Measurements from ENCODE around the gene TLR4. TPM values are rescaled to one million over a fixed set of nuclear protein-coding genes. Genes with fewer than 3 reads are reported as not detected.

Gene TLR4
- total RNA-seq, 1 experiment from 2014 or later: 0.07 TPM

- Histone ChIP-seq H3K4me1 (ENCODE audit: insufficient read depth, low read length) (0 out of 2 replicates have a peak, but pooled peaks cover 1% of the 10 kb centered on the region), H3K18ac (ENCODE audit: insufficient read length, low read depth, low read length) (no peak overlapping the region), H3K4ac (ENCODE audit: low read depth, low read length) (no peak overlapping the region), H2BK5ac (ENCODE audit: insufficient read length, low read length) (no peak overlapping the region), H4K91ac (ENCODE audit: insufficient read length, low read depth, low read length) (no peak overlapping the region), H3K9me3 (ENCODE audit: control insufficient read depth, low read depth, low read length) (no peaks in the 10 kb centered on the region), H2BK20ac (ENCODE audit: low read depth, low read length, poor library complexity, severe bottlenecking) (no peak overlapping the region), H2BK15ac (ENCODE audit: low read depth, low read length) (no peak overlapping the region), H3K4me2 (ENCODE audit: insufficient read depth, insufficient read length, low read length) (no peak overlapping the region), H4K5ac (ENCODE audit: insufficient read length, low read depth, low read length) (no peak overlapping the region), H3K27ac (ENCODE audit: insufficient read length, low read depth, low read length) (no peak overlapping the region), H2BK12ac (ENCODE audit: insufficient read length, low read depth, low read length) (no peak overlapping the region), H3K79me1 (ENCODE audit: insufficient read depth, low read depth, low read length, poor library complexity, severe bottlenecking) (no peaks in the 10 kb centered on the region), H3K27me3 (ENCODE audit: insufficient read depth, low read length) (no peaks in the 10 kb centered on the region), H2AFZ (ENCODE audit: low read length) (no peak overlapping the region), H2AK5ac (ENCODE audit: insufficient read length, low read length) (no peak overlapping the region), H3K56ac (ENCODE audit: insufficient read length, low read depth, low read length) (no peak overlapping the region), H4K20me1 (ENCODE audit: control insufficient read depth, insufficient read depth, insufficient read length) (no peaks in the 10 kb centered on the region), H3K79me2 (ENCODE audit: insufficient read depth, low read length) (no peaks in the 10 kb centered on the region), H3K9ac (ENCODE audit: extremely low read depth, insufficient read length, low read length) (no peak overlapping the region), H3K14ac (ENCODE audit: insufficient read depth, low read length) (no peak overlapping the region), H2BK120ac (ENCODE audit: low read depth, low read length, poor library complexity, severe bottlenecking) (no peak overlapping the region), H3K23me2 (ENCODE audit: insufficient read length, low read depth, low read length, poor library complexity, severe bottlenecking) (no peaks in the 10 kb centered on the region), H3K23ac (ENCODE audit: insufficient read length, low read depth, low read length) (no peak overlapping the region), H3T11ph (ENCODE audit: low read length) (no peak overlapping the region), H4K8ac (replicated peaks; ENCODE audit: insufficient read length, low read depth, low read length) (no peak overlapping the region)
- TF ChIP-seq CTCF (conservative IDR thresholded peaks at IDR 0.05): no peak
- Mint-ChIP-seq H3K4me1 (peaks cover 0 to 2% of the 10 kb centered on the region in 2 experiments; a peak in 1 of 4 replicates), H3K36me3 (ENCODE audit: insufficient read depth in 1 of 3, low read depth in 3 of 3) (no peaks in the 10 kb centered on the region), H3K4me3 (no peak overlapping the region), H3K27ac (no peak overlapping the region), H3K27me3 (ENCODE audit: low read depth) (no peaks in the 10 kb centered on the region; the same call in 1 of the 2 replicates), H3K9me3 (peaks cover 0 to 3% of the 10 kb centered on the region in 2 experiments; a peak in 1 of 5 replicates)
- no CpG with 5 or more reads among the region's 3 CpGs for WGBS (ENCODE audit: extremely low coverage, insufficient read length, low lambda C conversion rate)
- DNase-seq: no peak
Measured at GRCh38 chr9:117744369-117744768, 40.2 kb downstream of the TLR4 start.
